ENCODE results near the gene KL. TPM values are rescaled to one million over a fixed set of nuclear protein-coding genes. Genes with fewer than 3 reads are reported as not detected.

Gene KL
- total and polyA plus RNA-seq, 10 of the 15 experiments (the other 5 are each of a cell fraction or from before 2014, with no cell fraction given) = 0.08 to 2.1 (median 1.4) TPM

DNA sequence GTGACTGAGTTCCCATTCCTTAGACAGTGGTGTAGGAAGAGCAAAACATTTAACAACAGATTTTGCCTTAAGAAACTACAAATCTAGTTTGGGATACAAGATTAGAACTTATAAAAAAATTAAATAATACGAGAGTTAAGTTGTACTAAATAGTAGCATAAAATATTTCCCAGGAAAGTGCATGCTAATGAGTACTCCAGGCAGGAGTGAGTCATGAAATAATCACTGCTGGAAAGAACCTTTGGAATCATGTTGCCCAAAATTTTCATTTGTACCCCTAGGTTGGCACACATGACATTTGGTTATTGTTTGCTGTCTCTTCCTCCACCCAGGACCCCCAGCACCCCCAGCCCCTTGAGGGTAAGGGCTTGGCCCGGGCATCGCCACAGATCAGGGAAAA, 26.3 kb upstream of the KL start:
- Histone ChIP-seq H3K4me2 (ENCODE audit: control insufficient read depth, insufficient read depth) (no peak overlapping the region), H3K79me2 (ENCODE audit: control insufficient read depth, insufficient read depth, low read length) (no peaks in the 10 kb centered on the region), H2AFZ (ENCODE audit: control insufficient read depth, low read depth, low read length) (no peak overlapping the region), H3K4me3 (no peak overlapping the region), H3K36me3 (ENCODE audit: control insufficient read depth in 2 of 2, insufficient read depth in 2 of 2, low read length in 1 of 2) (no peaks in the 10 kb centered on the region), H3K9ac (ENCODE audit: control insufficient read depth, insufficient read depth, low read length) (no peak overlapping the region), H3K27ac (ENCODE audit: control insufficient read depth, insufficient read depth) (no peak overlapping the region), H3K27me3 (replicated peaks in 1 of 2; ENCODE audit: control insufficient read depth in 2 of 2, insufficient read depth in 2 of 2, low read length in 1 of 2) (no peaks in the 10 kb centered on the region), H3K4me1 (ENCODE audit: control insufficient read depth, insufficient read depth, low read length) (no peaks in the 10 kb centered on the region), H4K20me1 (ENCODE audit: control insufficient read depth, insufficient read depth) (no peaks in the 10 kb centered on the region), H3K9me3 (replicated peaks; ENCODE audit: control insufficient read depth, insufficient read depth, low read length) (no peaks in the 10 kb centered on the region; the same call in 2 of the 3 replicates)
- in situ Hi-C loops (cut with MboI) (no loop called here), intact Hi-C loops (cut with micrococcal nuclease; ENCODE audit: unreplicated experiment) (no loop called here)
- no peak for DNase-seq (ENCODE audit: low read depth, low spot score)
- CTCF ChIA-PET = no interaction called here
- no peak for TF ChIP-seq FOS (IDR thresholded peaks at IDR 0.05; ENCODE audit: borderline replicate concordance, extremely low read depth, insufficient read length)
- no peak for TF ChIP-seq POU2F2 (IDR thresholded peaks at IDR 0.05; ENCODE audit: borderline replicate concordance, low read depth, low read length)
- TF ChIP-seq JUND (IDR thresholded peaks at IDR 0.05; ENCODE audit: low read depth, low read length) = no peak
- TF ChIP-seq NFXL1 (IDR thresholded peaks at IDR 0.05; ENCODE audit: borderline replicate concordance) = no peak
- no peak for TF ChIP-seq YBX1 (IDR thresholded peaks at IDR 0.05)
- TF ChIP-seq CREM (IDR thresholded peaks at IDR 0.05; ENCODE audit: low read depth) = no peak
- TF ChIP-seq ZNF384 (IDR thresholded peaks at IDR 0.05; ENCODE audit: borderline replicate concordance, low read depth, low read length) = no peak
- no peak for TF ChIP-seq TCF7 (IDR thresholded peaks at IDR 0.05; ENCODE audit: borderline replicate concordance)
- TF ChIP-seq CHD4 (IDR thresholded peaks at IDR 0.05) = no peak
- TF ChIP-seq, protein P1, sequence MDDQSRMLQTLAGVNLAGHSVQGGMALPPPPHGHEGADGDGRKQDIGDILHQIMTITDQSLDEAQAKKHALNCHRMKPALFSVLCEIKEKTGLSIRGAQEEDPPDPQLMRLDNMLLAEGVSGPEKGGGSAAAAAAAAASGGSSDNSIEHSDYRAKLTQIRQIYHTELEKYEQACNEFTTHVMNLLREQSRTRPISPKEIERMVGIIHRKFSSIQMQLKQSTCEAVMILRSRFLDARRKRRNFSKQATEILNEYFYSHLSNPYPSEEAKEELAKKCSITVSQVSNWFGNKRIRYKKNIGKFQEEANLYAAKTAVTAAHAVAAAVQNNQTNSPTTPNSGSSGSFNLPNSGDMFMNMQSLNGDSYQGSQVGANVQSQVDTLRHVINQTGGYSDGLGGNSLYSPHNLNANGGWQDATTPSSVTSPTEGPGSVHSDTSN (IDR thresholded peaks at IDR 0.05; ENCODE audit: insufficient replicate concordance, low read depth, low read length) = no peak
- no peak for TF ChIP-seq SMARCA5 (IDR thresholded peaks at IDR 0.05)
- POLR2A ChIA-PET = no interaction called here
- RAD21 ChIA-PET (ENCODE audit: unreplicated experiment) = no interaction called here
- BruUV-seq (replicated peaks) = no TSS peak
- ATAC-seq = no peak
- WGBS (ENCODE audit: insufficient coverage, insufficient replicate concordance, low lambda C conversion rate, missing lambda C conversion rate) = 54% methylated on average over 3 of the region's 3 CpGs
- SMC1A ChIA-PET (ENCODE audit: uncharacterized antibody, unreplicated experiment) = no interaction called here
- peak; percentile 23 for FAIRE-seq

Measured in GM12878 (cell line).